NCI-H82 treated with DMSO at 0.1 percent for 48 hours (cell line): ENCODE data around the gene MAZ.
"Not testable (repeated sequence)": the region's sequence is repeated elsewhere in the genome, so short reads cannot be mapped to it uniquely, and the experiment has no call there.

Experiments
- DNase-seq: peaks from one replicate; lab custom pipeline; 2025; ENCODE audit not compliant: unreplicated experiment; lab: John Stamatoyannopoulos, UW

Gene MAZ

GRCh38 chr16:29806099-29806579, at the start of gene MAZ:
Gene MAZ, plus strand, starts transcription at chr16:29806529. Its CDS starts 173 bp downstream, at chr16:29806702.
- peak; percentile 67 for DNase-seq

- no peak for DNase-seq
Observed at GRCh38 chr16:29756654-29757053, 49.7 kb upstream of the MAZ start.

GRCh38 chr16:29757086-29757485, 49.2 kb upstream of the MAZ start:
- not testable (repeated sequence) for DNase-seq

- DNase-seq, result no peak
Observed at GRCh38 chr16:29757950-29758466, 48.3 kb upstream of the MAZ start.

DNA sequence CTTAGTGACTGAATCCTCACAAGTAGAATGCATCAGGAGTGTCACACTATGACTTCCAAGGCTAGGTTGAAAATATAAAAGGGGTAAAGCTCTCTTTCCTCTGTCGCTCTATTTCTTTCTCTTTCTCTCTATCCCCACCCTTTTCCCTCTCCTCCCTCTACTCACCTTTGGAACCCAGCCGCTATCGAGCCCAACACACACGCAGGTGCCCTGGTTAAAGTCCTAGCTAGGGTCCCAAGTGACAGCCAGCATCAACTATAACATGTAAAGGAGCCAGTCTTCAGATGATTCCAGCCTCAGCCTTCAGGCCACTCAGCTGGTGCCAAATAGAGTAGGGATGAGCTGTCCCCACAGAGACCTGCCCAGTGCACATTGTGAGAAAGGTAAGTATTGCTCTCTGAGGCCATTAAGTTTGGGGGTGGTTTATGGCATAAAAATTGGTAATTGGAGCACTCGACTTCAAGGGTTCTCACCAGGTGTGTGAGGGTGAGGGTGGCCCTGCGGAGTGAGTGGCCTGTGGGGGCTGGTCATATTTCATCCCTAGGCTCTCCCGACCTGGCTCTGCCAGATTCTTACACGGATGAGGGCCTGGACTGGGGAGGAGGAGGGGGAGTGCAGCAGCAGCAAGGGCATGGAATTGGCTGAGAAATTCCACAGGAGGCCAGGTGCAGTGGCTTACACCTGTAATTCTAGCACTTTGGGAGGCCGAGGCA, 45.6 kb upstream of the MAZ start:
- no peak for DNase-seq

DNA sequence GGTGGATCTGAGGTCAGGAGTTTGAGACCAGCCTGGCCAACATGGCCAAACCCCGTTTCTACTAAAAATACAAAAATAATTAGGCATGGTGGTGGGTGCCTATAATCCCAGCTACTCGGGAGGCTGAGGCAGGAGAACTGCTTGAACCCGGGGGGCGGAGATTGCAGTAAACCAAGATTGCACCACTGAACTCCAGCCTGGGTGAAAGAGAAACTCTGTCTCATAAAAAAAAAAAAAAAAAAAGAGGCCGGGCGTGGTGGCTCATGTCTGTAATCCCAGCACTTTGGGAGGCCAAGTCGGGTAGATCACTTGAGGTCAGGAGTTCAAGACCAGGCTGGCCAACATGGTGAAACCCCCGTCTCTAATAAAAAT, 45.1 kb upstream of the MAZ start:
- DNase-seq, result not testable (repeated sequence)

GRCh38 chr16:29761882-29762281, 44.4 kb upstream of the MAZ start:
- no peak for DNase-seq

DNA sequence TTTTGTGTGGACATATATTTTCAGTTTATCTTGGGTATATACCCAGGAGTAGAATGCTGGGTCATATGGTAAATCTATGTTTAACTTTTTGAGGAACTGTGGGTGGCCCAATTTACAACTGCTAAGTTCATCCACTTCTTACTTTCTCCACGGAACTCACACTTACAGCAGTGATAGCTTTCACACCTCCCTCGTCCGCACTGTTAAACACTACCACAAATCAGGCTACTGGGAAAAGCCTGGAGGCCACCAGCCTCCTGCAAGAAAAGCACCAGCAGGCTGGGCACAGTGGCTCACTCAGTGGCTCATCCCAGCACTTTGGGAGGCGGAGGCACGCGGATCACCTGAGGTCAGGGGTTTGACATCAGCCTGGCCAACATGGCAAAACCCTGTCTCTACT, 43.0 kb upstream of the MAZ start:
- DNase-seq, result no peak

DNA sequence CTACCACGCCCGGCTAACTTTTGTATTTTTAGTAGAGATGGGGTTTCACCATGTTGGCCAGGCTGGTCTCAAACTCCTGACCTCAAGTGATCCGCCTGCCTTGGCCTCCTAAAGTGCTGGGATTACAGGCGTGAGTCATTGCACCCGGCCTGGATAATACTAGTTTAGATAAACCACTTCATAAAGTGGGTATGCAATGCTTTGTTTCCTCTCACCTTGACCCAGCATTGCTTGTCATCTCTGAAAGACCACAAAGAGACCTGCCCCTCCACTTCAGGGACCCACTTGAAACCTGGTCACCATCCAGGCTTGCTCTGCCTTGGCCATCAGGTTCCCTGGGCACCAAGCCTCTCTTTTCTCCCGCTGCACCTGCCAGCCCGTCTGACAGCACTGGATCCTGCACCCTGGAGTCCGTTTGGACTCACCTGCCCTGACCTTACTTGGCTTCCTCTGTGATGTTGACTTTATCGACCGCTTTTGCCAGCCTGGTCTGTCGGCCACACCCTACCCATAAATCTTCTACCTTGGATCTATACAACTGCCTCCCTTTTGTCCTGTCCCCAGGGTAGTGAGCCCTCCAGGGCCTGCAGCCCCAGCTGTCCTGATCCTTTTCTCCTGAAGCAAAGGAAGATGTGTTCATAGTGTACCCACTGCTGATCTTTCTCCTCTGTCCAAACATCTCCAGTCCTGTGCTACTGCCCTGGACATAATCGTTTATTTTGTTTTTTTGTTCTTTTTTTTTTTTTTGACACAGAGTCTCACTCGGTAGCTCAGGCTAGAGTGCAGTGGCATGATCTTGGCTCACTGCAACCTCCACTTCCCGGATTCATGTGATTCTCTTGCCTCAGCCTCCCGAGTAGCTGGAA, 40.9 kb upstream of the MAZ start:
- DNase-seq, result no peak

GRCh38 chr16:29766571-29766970, 39.8 kb upstream of the MAZ start:
- DNase-seq, result no peak

DNA sequence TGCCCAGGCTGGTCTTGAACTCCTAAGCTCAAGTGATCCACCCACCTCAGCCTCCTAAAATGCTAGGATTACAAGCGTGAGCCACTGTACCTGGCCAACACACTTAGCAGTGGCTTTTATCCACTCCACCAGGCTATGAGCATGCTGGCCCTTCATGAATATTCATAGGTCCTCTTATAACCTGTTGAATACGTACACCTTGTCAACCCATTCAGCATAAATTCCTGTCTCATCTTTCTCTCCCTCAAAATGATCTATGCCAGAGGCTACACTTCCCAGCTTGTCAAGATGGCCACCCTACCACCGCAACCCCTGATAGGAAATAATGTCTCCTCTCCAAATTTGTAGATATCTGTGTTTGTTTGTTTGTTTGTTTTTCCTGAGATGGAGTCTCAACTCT, 39.3 kb upstream of the MAZ start:
- no peak for DNase-seq

DNA sequence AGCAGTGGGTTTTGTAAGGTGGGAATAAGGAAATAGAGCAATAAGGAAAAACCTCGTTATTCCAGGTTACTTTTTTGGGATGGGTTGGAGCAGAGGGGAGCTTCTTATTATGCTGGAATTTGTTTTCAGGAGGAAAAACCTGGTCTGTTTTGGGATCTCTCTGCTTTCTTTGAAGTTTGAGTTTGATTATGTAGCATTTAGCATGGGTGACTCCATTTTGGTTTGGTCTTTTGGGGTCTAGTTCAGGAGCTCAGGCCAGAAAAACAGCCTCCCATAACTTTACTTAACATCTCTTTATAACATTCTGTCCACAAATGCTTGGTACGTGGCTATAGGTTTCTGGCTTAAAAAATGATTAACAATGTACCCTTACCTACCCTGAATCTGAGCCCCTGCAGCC, 36.8 kb upstream of the MAZ start:
- DNase-seq, result no peak

DNA sequence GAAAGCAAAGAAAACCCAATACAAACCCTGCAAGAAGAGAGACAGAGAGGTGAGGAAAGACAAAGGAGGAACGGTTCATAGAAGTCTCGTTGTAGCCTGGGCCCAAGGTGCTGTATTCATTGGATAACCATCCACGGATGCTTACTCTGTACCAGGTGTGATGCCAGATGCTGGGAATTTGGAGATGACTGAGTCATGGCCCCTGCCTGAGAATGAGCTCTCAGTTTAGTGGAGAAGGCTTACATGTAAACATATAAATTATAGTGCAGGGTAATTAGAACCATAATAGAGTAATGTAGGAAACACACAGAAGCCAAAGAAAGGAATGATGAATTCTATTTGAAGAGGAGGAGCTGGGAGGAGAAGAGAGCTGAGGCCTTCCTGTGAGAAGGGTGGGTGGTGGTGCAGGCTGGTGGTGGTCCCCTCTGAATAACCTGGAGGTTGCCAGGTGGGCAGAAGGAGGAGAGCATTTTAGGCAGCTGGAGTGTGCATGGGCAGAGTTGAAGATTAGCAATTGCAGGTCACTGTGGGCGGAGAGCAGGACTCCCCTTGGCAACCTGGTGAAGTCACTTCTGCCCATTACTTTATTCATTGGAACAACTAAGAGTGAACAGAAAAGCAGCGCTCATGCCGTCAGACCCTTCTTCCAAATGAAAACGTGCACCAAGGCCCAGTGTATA, 35.9 kb upstream of the MAZ start:
- no peak for DNase-seq

- DNase-seq, result not testable (repeated sequence)
Observed at GRCh38 chr16:29772330-29772729, 34.0 kb upstream of the MAZ start.

DNA sequence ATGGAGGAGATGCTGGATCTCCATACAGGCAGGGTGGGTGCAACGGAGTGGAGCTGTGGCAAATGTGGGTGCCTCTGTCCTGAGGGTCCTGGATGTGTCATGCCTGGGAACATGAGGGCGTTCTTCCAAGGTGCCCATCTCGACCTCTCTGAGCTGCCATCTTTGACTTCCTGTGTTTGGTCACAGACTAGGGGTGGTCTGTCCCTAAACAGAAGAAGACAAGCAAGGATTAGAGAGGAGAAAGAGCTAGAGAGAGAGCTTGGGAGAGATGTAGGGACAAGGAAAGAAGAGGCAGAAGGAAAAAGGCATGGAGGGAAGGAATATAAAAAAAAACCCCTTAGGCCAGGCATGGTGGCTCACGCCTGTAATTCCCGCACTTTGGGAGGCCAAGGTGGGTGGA, 31.6 kb upstream of the MAZ start:
- no peak for DNase-seq

- DNase-seq, result no peak
Observed at GRCh38 chr16:29775742-29776408, 30.5 kb upstream of the MAZ start.

DNA sequence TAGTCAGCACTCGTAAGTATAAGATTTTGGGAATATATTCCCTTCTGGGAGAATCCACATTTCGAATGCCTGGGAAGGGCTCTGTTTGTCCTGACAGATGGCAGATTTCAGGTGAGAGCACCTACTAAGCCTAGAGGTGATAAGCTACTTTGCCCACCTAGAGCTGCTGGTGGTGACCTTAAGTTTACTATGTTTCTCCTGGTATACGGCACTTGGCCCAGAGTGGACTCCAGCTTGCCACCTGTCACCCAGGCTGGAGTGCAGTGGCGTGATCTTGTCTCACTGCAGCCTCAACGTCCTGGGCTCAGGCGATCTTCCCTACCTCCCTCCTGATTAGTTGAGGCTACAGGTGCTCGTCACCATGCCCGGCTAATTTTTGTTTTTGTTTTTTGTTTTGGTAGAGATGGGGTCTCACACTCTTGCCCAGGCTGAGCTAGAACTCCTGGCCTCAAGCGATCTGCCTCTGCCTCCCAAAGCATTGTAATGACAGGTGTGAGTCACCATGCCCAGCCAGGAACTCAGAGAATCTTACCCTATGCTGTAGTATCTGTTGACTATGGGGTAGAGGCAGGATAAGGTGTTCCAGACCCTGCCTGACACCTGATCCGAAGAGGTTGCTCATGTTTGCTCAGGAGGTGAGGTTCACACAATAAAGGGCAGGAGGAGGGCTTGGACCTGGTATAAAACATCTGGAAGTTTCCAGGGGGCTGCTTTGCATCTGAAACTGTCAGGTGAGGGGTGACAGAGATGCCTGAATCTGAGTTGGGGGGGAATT, 28.6 kb upstream of the MAZ start, which contains the start of gene ZG16:
Gene ZG16 (plus strand): TSS at position 681 of the 775 bp plus-strand sequence. CDS start 1,011 bp downstream, outside the sequence.
- no peak for DNase-seq

GRCh38 chr16:29779474-29779873, 26.9 kb upstream of the MAZ start:
- DNase-seq, result no peak

DNA sequence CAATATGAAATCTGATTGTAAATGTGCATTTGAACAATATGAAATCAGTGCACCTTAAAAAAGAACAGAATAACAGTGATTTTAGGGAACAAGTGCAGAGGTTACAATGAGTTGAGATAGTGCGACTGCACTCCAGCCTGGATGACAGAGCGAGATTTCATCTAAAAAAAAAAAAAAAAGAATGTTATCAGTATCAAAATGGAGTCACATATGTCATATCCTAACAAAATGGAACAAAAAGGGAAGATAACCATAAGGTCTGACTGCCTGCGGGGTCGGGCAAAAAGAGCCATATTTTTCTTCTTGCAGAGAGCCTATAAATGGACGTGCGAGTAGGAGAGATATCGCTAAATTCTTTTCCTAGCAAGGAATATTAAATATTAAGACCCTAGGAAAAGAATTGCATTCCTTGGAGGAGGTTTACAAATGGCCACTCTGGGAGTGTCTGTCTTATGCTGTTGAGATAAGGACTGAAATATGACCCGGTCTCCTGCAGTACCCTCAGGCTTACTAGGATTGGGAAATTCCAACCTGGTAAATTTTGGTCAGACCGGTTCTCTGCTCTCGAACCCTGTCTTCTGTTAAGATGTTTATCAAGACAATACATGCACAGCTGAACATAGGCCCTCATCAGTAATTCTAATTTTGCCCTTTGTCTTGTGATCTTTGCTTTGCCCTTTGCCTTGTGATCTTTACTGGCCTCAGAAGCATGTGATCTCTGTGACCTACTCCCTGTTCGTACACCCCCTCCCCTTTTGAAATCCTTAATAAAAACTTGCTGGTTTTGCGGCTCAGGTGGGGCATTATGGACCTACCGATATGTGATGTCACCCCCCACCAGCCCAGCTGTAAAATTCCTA, 23.0 kb upstream of the MAZ start:
- DNase-seq, result not testable (repeated sequence)
